Glomerular visceral epithelial cell (primary cell): Measurements from ENCODE around the gene SYMPK.
A peak's percentile ranks its signal among the peaks of the same experiment; 100 is the strongest.
"Not testable (repeated sequence)": the region's sequence is repeated elsewhere in the genome, so short reads cannot be mapped to it uniquely, and the experiment has no call there.

Experiments used
- DNase-seq: peaks from one replicate; pipeline ENCODE4 v3.0.0-alpha.2; 2016; ENCODE audit errors: extremely low spot score

Gene SYMPK

DNA sequence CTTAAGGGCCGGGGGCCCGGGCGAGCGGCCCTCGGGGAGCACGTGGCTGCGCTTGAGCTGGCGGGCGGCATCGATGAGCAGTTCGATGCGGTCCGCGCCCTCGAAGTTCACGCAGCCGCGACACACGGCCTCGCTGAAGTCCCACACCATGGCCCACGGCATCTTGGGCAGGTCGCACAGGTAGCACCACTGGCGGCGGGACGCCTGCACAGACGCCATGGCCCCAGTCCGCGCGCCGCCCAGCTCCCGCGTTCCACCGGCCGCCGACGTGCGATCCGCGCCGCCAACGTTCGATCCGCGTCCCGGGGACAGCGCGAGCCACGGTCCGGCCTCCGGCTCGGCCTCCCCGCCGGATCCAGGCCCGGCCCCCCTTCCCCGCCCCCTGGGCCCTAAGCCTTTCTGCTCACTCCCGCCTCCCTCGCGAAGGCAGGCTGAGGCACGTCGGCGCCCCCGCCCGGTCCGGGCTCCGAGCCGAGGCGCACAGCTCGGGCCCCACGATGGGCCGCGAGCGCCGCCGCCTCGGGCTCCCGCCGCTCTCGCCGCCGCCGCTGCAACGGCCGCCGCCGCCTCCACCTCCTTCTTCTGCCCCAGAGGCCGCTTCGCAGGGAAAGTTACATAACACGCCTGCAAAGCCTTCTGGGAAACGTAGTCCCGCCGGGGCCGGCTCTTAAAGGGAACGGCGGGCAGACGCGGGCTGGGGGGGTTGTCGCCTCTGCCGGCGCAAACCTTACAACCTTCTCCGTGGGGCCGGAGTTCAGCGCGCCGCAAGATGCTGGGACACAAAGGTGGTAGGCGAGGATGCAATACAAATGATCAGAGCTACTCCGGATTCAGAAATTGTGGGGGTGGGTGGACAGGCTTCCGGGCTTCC, 22.8 kb upstream of the SYMPK start, which contains the start of gene IRF2BP1:
Gene IRF2BP1 (minus strand): TSS at position 586 of the 871 bp plus-strand sequence. CDS start 367 bp downstream, at position 219.
- DNase-seq: peak; percentile 90

GRCh38 chr19:45884682-45885555, 22.0 kb upstream of the SYMPK start:
- peak; percentile 19 for DNase-seq

- DNase-seq: no peak
Measured at GRCh38 chr19:45883881-45884681, 21.1 kb upstream of the SYMPK start.

DNA sequence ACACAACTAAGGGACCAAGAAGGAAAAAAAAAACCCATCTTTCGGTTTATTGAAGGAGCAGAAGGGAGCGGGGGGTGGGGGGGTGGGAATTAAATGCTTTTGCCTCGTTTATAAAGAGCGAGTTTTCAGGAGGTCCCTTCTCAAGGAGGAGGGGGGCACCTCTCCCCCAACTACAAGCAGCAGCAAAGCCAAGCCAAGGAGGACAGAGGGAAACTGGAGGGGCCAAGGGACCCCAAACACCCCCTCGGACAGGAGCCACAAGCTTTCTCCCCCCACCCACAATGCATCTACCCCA, 20.6 kb upstream of the SYMPK start:
- no peak for DNase-seq

GRCh38 chr19:45882652-45883585, 20.0 kb upstream of the SYMPK start:
- peak; percentile 90 for DNase-seq

DNA sequence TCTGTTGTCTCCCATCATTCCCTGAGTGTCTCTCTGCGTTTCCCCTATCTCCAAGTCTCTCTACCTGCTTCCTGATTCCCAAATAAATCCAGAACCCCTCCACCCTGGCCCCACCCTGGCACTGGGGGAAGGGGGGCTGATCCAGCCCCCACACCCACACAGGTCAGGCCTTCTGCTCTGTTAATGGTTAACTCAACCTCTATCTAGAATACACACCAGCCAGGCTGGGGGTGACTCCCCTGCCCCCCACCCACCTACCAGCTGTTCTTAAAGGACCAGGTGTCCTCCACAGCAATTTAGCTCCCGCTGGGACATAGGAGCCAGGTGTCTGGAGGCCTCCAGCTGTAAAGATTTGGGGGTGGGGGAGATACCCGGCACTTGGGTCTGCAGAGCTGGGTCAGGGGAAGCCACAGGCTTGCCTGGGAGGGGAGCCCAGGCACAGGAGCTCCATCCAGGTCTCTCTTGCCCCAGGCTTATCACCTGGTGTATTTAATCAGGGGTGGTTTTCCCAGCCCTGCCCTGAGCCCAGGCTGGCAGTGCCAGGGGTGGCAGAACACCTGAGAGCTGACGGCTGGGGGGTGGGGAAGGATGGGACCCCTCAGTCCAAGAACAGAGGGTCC, 19.1 kb upstream of the SYMPK start:
- peak; percentile 37 for DNase-seq

- DNase-seq: no peak
Measured at GRCh38 chr19:45881082-45881908, 18.3 kb upstream of the SYMPK start.

GRCh38 chr19:45879971-45880370, 17.0 kb upstream of the SYMPK start:
- no peak for DNase-seq

DNA sequence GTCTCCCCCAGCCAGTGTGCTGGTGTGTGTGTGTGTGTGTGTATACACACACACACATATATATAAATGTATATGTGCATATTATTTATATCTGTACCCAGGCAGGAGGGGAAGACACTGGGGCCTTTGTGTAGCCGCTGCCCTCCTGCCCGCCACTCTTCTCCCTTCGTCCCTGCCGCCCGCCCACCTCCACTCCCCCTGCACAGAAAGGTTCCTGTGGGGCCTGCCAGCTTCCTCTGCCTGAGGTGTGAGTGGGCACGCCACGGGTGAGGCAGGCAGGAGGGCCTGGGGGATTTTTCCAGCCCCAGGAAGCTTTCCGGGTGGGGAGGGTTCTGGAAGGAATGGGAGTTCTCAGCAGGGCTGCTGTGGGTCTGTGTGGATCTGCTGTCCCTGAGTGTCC, 16.1 kb upstream of the SYMPK start:
- no peak for DNase-seq

- no peak for DNase-seq
Measured at GRCh38 chr19:45878043-45878794, 15.3 kb upstream of the SYMPK start.

GRCh38 chr19:45876411-45877197, 13.7 kb upstream of the SYMPK start:
- peak; percentile 75 for DNase-seq

- no peak for DNase-seq
Measured at GRCh38 chr19:45876161-45876410, 13.1 kb upstream of the SYMPK start.

DNA sequence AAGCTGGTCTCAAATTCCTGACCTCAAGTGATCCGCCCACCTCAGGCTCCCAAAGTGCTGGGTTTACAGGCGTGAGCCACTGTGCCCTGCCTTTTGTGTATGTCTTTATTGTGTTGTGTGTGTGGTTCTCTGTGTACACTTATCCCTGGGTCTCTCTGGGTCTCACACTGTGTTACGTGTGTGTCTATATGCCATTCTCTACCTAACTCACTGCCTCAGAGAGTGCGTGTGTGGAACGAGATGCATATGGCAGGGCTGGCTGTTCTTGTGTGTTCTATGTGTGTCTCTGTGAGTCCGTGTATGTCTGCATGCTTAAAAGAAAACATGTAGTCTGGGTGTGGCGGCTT, 11.6 kb upstream of the SYMPK start:
- DNase-seq: no peak

DNA sequence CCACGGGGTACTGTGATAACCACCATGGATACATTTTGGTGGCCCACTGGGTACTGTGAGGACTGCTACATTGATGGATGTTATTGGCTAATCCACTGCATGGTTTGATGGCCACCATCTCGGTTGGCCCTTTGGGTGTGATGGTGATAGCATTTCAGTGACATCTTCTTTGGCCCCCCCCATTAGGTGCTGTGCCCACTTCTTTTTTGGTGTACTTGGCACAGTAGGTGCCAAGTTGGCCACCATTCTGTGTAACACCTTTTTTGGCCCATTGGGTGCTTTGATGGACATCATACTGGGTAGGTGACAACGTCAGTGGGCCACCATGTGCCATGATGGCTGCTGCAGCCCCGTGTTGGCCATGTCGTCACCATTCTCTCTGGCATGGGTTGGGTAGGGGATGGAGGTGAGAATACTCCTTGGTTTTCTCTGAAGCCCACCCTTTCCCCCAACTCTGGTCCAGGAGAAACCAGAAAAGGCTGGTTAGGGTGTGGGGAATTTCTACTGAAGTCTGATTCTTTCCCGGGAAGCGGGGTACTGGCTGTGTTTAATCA, 10.3 kb upstream of the SYMPK start:
- DNase-seq: no peak

DNA sequence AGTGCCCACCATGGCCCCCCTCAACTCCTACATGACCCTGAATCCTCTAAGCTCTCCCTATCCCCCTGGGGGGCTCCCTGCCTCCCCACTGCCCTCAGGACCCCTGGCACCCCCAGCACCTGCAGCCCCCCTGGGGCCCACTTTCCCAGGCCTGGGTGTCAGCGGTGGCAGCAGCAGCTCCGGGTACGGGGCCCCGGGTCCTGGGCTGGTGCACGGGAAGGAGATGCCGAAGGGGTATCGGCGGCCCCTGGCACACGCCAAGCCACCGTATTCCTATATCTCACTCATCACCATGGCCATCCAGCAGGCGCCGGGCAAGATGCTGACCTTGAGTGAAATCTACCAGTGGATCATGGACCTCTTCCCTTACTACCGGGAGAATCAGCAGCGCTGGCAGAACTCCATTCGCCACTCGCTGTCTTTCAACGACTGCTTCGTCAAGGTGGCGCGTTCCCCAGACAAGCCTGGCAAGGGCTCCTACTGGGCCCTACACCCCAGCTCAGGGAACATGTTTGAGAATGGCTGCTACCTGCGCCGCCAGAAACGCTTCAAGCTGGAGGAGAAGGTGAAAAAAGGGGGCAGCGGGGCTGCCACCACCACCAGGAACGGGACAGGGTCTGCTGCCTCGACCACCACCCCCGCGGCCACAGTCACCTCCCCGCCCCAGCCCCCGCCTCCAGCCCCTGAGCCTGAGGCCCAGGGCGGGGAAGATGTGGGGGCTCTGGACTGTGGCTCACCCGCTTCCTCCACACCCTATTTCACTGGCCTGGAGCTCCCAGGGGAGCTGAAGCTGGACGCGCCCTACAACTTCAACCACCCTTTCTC, 9.4 kb upstream of the SYMPK start:
- DNase-seq: no peak

DNA sequence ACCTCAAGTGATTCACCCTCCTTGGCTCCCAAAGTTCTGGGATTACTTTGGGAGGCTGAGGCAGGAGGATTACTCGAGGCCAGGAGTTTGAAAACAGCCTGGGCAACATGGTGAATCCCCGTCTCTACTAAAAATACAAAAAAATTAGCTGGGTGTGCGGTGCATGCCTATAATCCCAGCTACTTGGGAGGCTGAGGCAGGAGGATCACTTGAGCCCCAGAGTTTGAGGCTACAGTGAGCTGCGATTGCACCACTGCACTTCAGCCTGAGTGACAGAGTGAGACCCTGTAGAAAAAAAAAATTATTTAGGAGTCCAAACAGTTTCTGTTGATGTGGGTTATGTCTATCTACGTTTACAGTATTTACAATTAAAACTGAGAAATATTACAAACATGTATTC, 7.9 kb upstream of the SYMPK start:
- no peak for DNase-seq

GRCh38 chr19:45867241-45867640, 4.3 kb upstream of the SYMPK start:
- DNase-seq: not testable (repeated sequence)
